Measurements from ENCODE around the gene SYCE1. TPM values are rescaled to one million over a fixed set of nuclear protein-coding genes. Genes with fewer than 3 reads are reported as not detected.
"Not testable (repeated sequence)": the region's sequence is repeated elsewhere in the genome, so short reads cannot be mapped to it uniquely, and the experiment has no call there.

SYCE1 gene
- total RNA-seq, 1 donor from 2014 or later: 0.26 TPM

DNA sequence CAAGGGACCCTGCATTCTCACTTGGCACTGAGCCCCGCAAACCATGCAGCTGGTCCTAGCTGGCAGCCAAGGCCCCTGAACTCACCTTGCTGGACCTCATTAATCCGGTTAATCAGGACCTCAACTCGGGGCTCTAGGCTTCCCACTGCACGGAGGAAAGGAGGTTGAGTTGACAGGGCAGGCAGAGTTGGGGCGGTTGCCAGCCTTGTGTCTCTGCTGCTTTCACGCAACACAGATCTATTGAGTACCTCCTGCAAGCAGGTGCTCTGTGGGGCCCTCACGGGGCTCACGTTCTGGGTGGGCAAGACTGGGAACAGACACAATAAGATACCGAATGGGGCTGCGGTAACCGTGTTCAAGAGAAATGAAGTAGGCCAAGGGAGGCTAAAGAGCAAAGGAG is 6.2 kb downstream of the SYCE1 start:
- no peaks in the 10 kb centered on the region for H3K36me3 Mint-ChIP-seq (ENCODE audit: low read depth, unreplicated experiment)
- peaks cover 15% of the 10 kb centered on the region for H3K4me1 Mint-ChIP-seq (ENCODE audit: unreplicated experiment)
- no peaks in the 10 kb centered on the region for H3K9me3 Mint-ChIP-seq (ENCODE audit: unreplicated experiment)
- no peak overlapping the region for H3K27ac Mint-ChIP-seq (ENCODE audit: unreplicated experiment)
- no peak overlapping the region for H3K4me3 Mint-ChIP-seq (ENCODE audit: unreplicated experiment)
- DNase-seq (ENCODE audit: low spot score): no peak
- TF ChIP-seq, protein P1, sequence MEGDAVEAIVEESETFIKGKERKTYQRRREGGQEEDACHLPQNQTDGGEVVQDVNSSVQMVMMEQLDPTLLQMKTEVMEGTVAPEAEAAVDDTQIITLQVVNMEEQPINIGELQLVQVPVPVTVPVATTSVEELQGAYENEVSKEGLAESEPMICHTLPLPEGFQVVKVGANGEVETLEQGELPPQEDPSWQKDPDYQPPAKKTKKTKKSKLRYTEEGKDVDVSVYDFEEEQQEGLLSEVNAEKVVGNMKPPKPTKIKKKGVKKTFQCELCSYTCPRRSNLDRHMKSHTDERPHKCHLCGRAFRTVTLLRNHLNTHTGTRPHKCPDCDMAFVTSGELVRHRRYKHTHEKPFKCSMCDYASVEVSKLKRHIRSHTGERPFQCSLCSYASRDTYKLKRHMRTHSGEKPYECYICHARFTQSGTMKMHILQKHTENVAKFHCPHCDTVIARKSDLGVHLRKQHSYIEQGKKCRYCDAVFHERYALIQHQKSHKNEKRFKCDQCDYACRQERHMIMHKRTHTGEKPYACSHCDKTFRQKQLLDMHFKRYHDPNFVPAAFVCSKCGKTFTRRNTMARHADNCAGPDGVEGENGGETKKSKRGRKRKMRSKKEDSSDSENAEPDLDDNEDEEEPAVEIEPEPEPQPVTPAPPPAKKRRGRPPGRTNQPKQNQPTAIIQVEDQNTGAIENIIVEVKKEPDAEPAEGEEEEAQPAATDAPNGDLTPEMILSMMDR (IDR thresholded peaks at IDR 0.05; ENCODE audit: unreplicated experiment): no peak
- H3K27me3 Mint-ChIP-seq (ENCODE audit: unreplicated experiment): peaks cover 7% of the 10 kb centered on the region

GRCh38 chr10:133557381-133557780 is 8.0 kb downstream of the SYCE1 start:
- H3K36me3 Mint-ChIP-seq (ENCODE audit: low read depth, unreplicated experiment): no peaks in the 10 kb centered on the region
- TF ChIP-seq, protein P1 (IDR thresholded peaks at IDR 0.05; ENCODE audit: unreplicated experiment): no peak
- H3K9me3 Mint-ChIP-seq (ENCODE audit: unreplicated experiment): no peaks in the 10 kb centered on the region
- H3K4me3 Mint-ChIP-seq (ENCODE audit: unreplicated experiment): no peak overlapping the region
- DNase-seq (ENCODE audit: low spot score): no peak
- peaks cover 7% of the 10 kb centered on the region for H3K27me3 Mint-ChIP-seq (ENCODE audit: unreplicated experiment)
- no peak overlapping the region for H3K27ac Mint-ChIP-seq (ENCODE audit: unreplicated experiment)
- H3K4me1 Mint-ChIP-seq (ENCODE audit: unreplicated experiment): peaks cover 15% of the 10 kb centered on the region

- H3K36me3 Mint-ChIP-seq (ENCODE audit: low read depth, unreplicated experiment): no peaks in the 10 kb centered on the region
- no peak for DNase-seq (ENCODE audit: low spot score)
- TF ChIP-seq, protein P1 (IDR thresholded peaks at IDR 0.05; ENCODE audit: unreplicated experiment): no peak
- H3K9me3 Mint-ChIP-seq (ENCODE audit: unreplicated experiment): no peaks in the 10 kb centered on the region
- peaks cover 15% of the 10 kb centered on the region for H3K4me1 Mint-ChIP-seq (ENCODE audit: unreplicated experiment)
- peaks cover 5% of the 10 kb centered on the region for H3K27me3 Mint-ChIP-seq (ENCODE audit: unreplicated experiment)
- no peak overlapping the region for H3K4me3 Mint-ChIP-seq (ENCODE audit: unreplicated experiment)
- H3K27ac Mint-ChIP-seq (ENCODE audit: unreplicated experiment): no peak overlapping the region
These were observed 9.9 kb downstream of the SYCE1 start for GRCh38 chr10:133555521-133555920.

- H3K27me3 Mint-ChIP-seq (ENCODE audit: unreplicated experiment): peaks cover 8% of the 10 kb centered on the region
- H3K36me3 Mint-ChIP-seq (ENCODE audit: low read depth, unreplicated experiment): no peaks in the 10 kb centered on the region
- no peak overlapping the region for H3K4me3 Mint-ChIP-seq (ENCODE audit: unreplicated experiment)
- H3K27ac Mint-ChIP-seq (ENCODE audit: unreplicated experiment): no peak overlapping the region
- no peaks in the 10 kb centered on the region for H3K9me3 Mint-ChIP-seq (ENCODE audit: unreplicated experiment)
- DNase-seq (ENCODE audit: low spot score): no peak
- TF ChIP-seq, protein P1 (IDR thresholded peaks at IDR 0.05; ENCODE audit: unreplicated experiment): no peak
- H3K4me1 Mint-ChIP-seq (ENCODE audit: unreplicated experiment): peaks cover 15% of the 10 kb centered on the region
These were observed 10.8 kb downstream of the SYCE1 start for GRCh38 chr10:133554600-133554999.

- no peak overlapping the region for H3K27ac Mint-ChIP-seq (ENCODE audit: unreplicated experiment)
- H3K9me3 Mint-ChIP-seq (ENCODE audit: unreplicated experiment): no peaks in the 10 kb centered on the region
- no peaks in the 10 kb centered on the region for H3K36me3 Mint-ChIP-seq (ENCODE audit: low read depth, unreplicated experiment)
- no peak overlapping the region for H3K4me3 Mint-ChIP-seq (ENCODE audit: unreplicated experiment)
- H3K27me3 Mint-ChIP-seq (ENCODE audit: unreplicated experiment): peaks cover 2% of the 10 kb centered on the region
- DNase-seq (ENCODE audit: low spot score): no peak
- TF ChIP-seq, protein P1 (IDR thresholded peaks at IDR 0.05; ENCODE audit: unreplicated experiment): no peak
- H3K4me1 Mint-ChIP-seq (ENCODE audit: unreplicated experiment): peaks cover 4% of the 10 kb centered on the region
These were observed 20.9 kb downstream of the SYCE1 start for GRCh38 chr10:133544506-133544905.

DNA sequence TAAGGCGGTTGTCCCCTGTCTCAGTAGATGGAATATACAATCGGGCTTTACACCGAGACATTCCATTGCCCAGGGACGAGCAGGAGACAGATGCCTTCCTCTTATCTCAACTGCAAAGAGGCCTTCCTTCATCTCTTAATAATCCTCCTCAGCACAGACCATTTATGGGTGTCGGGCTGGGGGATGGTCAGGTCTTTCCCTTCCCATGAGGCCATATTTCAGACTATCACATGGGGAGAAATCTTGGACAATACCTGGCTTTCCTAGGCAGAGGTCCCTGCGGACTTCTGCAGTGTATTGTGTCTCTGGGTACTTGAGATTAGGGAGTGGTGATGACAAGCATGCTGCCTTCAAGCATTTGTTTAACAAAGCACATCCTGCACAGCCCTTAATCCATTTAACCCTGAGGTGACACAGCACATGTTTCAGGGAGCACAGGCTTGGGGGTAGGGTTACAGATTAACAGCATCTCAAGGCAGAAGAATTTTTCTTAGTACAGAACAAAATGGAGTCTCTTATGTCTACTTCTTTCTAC is 23.9 kb downstream of the SYCE1 start:
- H3K27ac Mint-ChIP-seq (ENCODE audit: unreplicated experiment); H3K4me1 Mint-ChIP-seq (ENCODE audit: unreplicated experiment); H3K9me3 Mint-ChIP-seq (ENCODE audit: unreplicated experiment): not testable (repeated sequence)

More for the DNA sequence above, 23.9 kb downstream of the SYCE1 start:
- DNase-seq (ENCODE audit: low spot score); H3K36me3 Mint-ChIP-seq (ENCODE audit: low read depth, unreplicated experiment); H3K27me3 Mint-ChIP-seq (ENCODE audit: unreplicated experiment); H3K4me3 Mint-ChIP-seq (ENCODE audit: unreplicated experiment): not testable (repeated sequence)

Measured in endothelial cell (in vitro differentiated cells).